ENCODE data around the gene EIF2B2. TPM values are rescaled to one million over a fixed set of nuclear protein-coding genes. Genes with fewer than 3 reads are reported as not detected.
A peak's percentile ranks its signal among the peaks of the same experiment; 100 is the strongest.

EIF2B2 gene
- total RNA-seq, 4 donors from 2014 or later, result 32.3 to 38.6 (median 34.7) TPM

DNA sequence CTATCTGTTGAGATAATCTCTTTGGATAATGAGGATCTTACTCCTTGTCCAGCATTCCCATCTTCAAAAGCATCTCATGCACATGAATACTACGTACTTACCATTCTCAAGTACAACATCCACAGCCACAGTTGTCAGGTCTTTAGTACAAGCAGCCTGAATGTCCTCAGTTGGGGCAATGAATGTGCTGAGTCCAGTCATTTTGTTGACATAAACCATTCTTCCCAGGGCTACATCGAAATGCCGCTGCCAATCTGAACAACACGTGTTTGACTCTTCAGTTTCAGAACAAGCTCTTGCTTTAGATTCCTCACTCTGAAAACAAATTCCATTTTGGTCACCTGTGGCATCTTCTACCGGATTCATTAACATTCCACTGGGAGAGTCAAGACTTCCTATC, 43.6 kb downstream of the EIF2B2 start:
- Histone ChIP-seq H3K4me3 (no peak overlapping the region), H3K9me3 (no peaks in the 10 kb centered on the region), H3K4me1 (peaks cover 0 to 30% (median 2%) of the 10 kb centered on the region in 4 donors), H3K27ac (peak overlapping the region in 1 of 4 donors; percentile 53), H3K36me3 (peaks cover 0 to 7% (median 0%) of the 10 kb centered on the region in 3 donors), H3K27me3 (no peaks in the 10 kb centered on the region)
- TF ChIP-seq, protein P1, sequence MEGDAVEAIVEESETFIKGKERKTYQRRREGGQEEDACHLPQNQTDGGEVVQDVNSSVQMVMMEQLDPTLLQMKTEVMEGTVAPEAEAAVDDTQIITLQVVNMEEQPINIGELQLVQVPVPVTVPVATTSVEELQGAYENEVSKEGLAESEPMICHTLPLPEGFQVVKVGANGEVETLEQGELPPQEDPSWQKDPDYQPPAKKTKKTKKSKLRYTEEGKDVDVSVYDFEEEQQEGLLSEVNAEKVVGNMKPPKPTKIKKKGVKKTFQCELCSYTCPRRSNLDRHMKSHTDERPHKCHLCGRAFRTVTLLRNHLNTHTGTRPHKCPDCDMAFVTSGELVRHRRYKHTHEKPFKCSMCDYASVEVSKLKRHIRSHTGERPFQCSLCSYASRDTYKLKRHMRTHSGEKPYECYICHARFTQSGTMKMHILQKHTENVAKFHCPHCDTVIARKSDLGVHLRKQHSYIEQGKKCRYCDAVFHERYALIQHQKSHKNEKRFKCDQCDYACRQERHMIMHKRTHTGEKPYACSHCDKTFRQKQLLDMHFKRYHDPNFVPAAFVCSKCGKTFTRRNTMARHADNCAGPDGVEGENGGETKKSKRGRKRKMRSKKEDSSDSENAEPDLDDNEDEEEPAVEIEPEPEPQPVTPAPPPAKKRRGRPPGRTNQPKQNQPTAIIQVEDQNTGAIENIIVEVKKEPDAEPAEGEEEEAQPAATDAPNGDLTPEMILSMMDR (IDR thresholded peaks at IDR 0.05), result no peak
- TF ChIP-seq POLR2A (IDR thresholded peaks at IDR 0.05), result no peak
- DNase-seq, result no peak

DNA sequence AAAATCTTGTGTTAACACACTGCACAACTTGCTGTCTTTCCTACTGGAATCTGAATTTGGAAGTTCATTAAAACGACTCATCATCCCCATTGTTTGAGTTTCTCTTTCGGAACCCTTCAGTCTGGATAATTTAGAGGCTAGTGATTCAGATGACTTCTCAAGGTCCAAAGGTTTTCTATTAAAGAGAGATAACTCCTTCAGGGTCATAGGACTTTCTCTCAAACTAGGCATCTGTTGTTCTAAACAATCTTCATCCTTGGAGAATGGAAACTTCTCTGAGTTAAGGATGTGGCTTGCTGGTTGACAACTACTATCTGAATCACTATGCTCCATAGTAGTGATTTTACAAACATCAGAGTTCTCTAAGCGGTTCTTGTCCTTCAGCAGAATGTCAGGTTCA, 44.2 kb downstream of the EIF2B2 start:
- Histone ChIP-seq H3K27ac (peak overlapping the region in 1 of 4 donors; percentile 53), H3K27me3 (no peaks in the 10 kb centered on the region), H3K9me3 (no peaks in the 10 kb centered on the region), H3K36me3 (peaks cover 0 to 7% (median 0%) of the 10 kb centered on the region in 3 donors), H3K4me3 (no peak overlapping the region), H3K4me1 (peaks cover 0 to 28% (median 2%) of the 10 kb centered on the region in 4 donors)
- DNase-seq, result no peak
- TF ChIP-seq, protein P1 (IDR thresholded peaks at IDR 0.05), result no peak
- no peak for TF ChIP-seq POLR2A (IDR thresholded peaks at IDR 0.05)

DNA sequence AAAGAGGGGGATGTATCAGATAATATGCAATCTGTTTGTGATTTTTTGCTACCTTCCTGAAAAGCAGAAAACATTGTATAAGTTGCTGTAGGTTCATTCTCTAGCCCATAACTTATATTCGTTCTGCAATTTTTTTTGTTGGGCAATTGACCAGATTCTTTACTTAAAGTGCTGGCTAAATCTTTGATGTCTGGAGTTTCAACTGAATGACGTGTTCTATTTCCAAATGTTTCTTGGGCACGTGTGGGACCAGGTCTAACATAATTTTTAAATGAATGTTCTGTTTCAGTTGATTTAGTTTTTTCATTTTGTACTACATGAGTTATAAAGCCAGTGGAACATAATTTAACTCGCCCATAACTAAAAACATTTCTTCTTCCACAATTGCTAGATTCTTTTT, 44.8 kb downstream of the EIF2B2 start:
- Histone ChIP-seq H3K9me3 (no peaks in the 10 kb centered on the region), H3K4me3 (no peak overlapping the region), H3K4me1 (peaks cover 0 to 21% (median 2%) of the 10 kb centered on the region in 4 donors), H3K36me3 (peaks cover 0 to 7% (median 0%) of the 10 kb centered on the region in 3 donors), H3K27ac (no peak overlapping the region), H3K27me3 (no peaks in the 10 kb centered on the region)
- DNase-seq, result no peak
- TF ChIP-seq POLR2A (IDR thresholded peaks at IDR 0.05), result no peak
- TF ChIP-seq, protein P1 (IDR thresholded peaks at IDR 0.05), result no peak

DNA sequence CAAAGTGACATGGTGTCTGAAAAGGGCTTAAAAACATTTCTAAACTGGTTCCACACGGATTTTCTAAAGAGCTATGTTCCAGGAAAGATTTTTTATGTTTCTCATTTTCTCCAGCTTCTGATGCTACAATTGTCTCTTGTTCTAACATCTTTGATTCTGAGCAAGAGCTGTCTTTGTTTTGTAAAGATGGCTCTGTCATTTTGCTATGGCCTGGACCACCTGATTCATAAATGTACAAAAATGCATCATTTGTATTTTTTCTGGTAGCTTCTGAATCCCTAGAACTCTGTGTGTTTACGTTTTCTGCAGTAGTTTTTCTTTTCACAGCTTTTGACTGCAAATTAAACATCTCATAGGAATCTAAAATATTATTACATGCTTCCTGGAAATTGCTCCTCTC, 45.4 kb downstream of the EIF2B2 start:
- DNase-seq, result no peak
- H3K4me1 ChIP-seq, result peaks cover 0 to 16% (median 2%) of the 10 kb centered on the region in 4 donors
- no peak overlapping the region for H3K4me3 ChIP-seq
- no peaks in the 10 kb centered on the region for H3K27me3 ChIP-seq
- peaks cover 0 to 3% (median 0%) of the 10 kb centered on the region in 3 donors for H3K36me3 ChIP-seq
- H3K27ac ChIP-seq, result no peak overlapping the region
- TF ChIP-seq POLR2A (IDR thresholded peaks at IDR 0.05), result no peak
- no peaks in the 10 kb centered on the region for H3K9me3 ChIP-seq

DNA sequence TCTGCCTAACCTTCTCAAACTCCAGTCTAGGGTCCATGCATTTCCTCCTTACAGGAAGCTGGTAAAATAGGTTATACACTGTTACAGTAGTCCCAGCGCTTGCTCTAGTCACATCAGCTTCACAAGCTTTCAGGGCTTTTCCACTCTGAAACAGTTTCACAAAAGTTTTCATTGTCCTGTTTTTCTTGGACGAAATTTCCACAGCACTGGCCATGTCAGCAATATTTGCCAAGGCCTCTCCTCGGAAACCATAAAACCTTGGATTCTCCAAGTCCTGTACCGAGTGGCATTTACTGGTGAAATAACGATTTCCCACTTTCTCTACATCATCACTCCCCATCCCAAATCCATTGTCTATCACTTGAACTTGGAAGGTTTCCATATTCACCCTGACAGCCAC, 46.4 kb downstream of the EIF2B2 start:
- Histone ChIP-seq H3K27ac (peak overlapping the region; percentile 24 to 52 (median 47)), H3K9me3 (no peaks in the 10 kb centered on the region), H3K36me3 (peaks cover 0 to 3% (median 0%) of the 10 kb centered on the region in 3 donors), H3K4me1 (peaks cover 0 to 14% (median 2%) of the 10 kb centered on the region in 4 donors), H3K4me3 (no peak overlapping the region), H3K27me3 (no peaks in the 10 kb centered on the region)
- TF ChIP-seq, protein P1 (IDR thresholded peaks at IDR 0.05), result no peak
- no peak for TF ChIP-seq POLR2A (IDR thresholded peaks at IDR 0.05)
- no peak for DNase-seq

DNA sequence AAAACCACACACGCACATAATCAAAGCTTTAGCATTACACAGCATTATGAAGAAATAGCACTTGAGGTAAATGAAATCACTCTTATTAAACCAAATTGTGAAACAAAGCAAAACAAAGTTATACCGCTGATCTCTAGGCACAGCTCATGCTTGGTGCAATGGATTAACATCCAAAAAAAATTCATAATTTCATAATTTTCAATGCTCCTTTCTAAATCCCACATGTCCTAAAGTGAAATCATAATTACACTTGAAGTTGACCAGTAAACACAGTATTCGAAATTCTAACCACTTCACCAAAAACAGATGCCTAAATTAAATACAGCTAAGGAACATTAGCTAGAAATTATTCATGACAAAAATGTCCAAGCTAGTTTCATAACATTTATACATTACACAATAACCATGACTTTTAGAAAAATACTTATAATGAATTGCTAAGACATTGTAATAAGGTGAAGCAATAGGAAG, 47.0 kb downstream of the EIF2B2 start:
- no peak for DNase-seq
- no peak overlapping the region for H3K4me3 ChIP-seq
- H3K27me3 ChIP-seq, result no peaks in the 10 kb centered on the region
- H3K9me3 ChIP-seq, result no peaks in the 10 kb centered on the region
- H3K27ac ChIP-seq, result peak overlapping the region; percentile 24 to 94 (median 47)
- H3K4me1 ChIP-seq, result peaks cover 0 to 11% (median 0%) of the 10 kb centered on the region in 4 donors
- peaks cover 0 to 3% (median 0%) of the 10 kb centered on the region in 3 donors for H3K36me3 ChIP-seq
- TF ChIP-seq, protein P1 (IDR thresholded peaks at IDR 0.05), result no peak
- no peak for TF ChIP-seq POLR2A (IDR thresholded peaks at IDR 0.05)
